GM12874 (cell line): Measurements from ENCODE around the gene KIRREL1.

Experiments used
- CTCF ChIP-seq: IDR thresholded peaks from 2 replicates; pipeline ENCODE4 v1.5.1; 2011; ENCODE audit warnings: low read depth, mild to moderate bottlenecking, control low read depth, low read length, moderate library complexity; ENCODE audit not compliant: insufficient read depth

Gene KIRREL1

DNA sequence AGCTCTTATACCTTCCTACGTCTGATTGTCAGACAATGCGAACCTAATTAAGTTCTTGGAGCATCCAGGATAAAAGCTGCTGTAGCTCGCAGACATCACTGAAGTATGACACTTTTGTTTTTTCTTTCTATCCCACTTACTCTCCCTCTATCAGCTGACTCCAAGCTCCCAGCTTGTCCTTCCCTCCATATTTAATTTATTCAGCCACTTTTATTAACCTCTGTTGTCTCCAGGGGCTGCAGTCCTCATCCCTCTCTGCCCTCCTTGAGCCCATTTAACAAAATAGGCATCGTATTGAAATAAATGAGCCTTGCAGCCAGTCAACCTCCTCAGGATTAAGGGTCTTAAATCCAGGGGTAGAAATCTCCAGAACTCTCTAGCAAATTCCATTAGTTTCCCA is 7.1 kb downstream of the KIRREL1 start:
- no peak for TF ChIP-seq CTCF

- TF ChIP-seq CTCF = no peak
Measured at GRCh38 chr1:158002022-158002630, 8.7 kb downstream of the KIRREL1 start.

DNA sequence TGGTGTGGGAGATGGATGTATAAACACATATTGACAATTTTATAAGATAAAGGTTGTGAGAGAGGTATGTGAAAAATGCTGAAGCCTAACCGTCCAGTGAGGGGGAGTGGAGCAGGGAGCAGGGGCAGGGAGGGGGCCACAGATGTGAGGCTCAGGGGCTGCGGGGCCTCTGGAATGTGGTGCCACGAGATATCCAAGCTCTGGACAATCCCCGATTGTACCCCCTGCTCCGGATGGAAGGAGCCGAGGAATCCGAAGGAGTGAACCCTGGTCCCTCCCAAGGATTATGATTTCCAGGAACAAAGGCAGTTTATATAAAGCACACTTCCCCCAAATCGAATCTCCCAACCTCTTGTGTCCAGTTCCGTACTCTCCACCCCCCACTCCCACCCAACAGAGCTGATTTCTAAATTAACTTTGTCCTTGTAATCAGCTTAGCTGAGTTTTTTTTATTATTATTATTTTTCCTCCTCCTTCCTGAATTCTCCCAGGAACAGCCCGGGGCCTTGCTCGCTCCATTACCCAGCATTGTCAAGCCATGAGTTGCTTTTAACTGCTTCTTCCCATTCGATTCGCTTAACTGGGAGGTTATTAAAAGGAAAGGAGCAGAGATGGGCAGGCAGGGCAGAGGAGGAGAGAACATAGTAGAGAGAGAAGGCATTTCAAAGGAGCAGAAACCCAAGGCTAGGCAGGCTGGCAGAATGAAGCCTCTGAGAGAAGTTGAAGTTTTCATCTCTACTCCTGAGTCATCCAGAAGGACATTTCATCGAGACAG is 9.4 kb downstream of the KIRREL1 start:
- no peak for TF ChIP-seq CTCF

GRCh38 chr1:158003406-158003800 is 10.0 kb downstream of the KIRREL1 start:
- TF ChIP-seq CTCF = no peak

DNA sequence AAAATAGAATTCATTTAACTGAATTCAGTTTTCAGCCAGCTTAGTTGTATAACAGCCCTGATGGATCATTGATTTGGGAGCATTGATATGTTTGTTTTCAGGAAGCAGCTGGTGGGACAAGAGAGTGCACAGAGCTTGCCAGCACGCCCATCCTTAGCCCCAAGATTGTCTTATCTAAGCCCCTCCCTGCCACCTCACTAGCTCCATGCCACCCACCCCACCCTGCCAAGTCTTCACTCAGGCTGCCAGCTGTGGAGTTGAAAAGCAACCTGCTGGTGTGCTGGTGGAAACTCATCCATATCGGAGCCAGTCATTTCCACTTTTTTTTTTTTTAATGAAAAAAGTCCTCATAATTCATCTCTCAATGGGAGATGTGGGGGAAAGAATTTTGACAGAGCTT is 11.8 kb downstream of the KIRREL1 start:
- no peak for TF ChIP-seq CTCF

DNA sequence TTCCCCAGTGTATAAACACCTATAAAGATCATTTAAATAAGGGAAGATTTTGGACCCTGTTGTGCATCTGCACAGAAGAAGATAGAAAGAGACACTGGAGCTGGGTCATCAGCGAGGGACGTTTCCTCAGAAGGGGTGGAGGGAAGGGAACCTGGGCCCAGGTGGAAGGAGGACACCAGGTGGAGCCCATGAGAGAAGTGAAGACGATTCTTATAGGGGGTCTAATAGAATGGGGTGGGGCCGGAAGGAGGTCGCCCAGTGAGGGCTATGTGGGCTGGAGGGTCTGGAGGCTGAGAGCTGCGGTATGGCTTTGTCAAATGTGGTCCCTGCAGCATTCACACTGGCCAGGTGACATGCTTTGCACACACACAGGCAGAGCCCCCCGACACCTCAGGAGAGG is 13.7 kb downstream of the KIRREL1 start:
- TF ChIP-seq CTCF = no peak

DNA sequence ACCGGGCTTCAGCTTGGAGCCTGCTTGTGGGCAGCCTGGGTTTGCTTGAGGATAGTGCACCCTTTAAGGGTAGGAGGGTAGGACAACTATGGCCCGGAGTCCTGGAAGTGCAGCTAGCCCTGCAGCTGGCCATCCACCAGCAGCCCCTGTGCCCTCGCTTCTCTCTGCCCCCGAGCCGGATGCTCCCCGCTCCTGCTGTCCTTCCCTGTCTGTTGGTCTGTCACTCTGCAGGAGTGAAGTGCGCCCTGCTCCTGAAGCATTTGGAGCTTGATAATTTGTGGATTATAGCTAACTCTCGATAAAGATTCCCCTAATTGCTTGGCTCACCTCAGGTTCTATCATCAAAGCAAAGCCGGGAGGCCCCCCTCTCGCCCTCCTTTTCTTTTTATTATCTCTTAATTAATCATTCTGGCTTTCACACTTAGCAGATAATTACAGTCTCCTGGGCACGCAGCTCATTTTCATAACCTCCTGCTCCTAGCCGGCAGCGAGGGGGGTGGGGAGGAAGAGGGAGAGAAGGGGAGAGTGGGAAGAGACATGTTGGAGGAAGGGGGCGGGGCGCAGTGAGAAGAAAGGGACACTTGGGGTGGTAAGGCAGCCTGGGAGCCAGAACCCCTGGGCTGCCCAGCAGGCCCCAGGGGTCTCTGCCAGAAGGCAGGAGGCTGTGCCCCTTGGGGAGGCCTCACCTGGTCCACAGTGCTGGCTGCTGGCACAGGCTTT is 14.4 kb downstream of the KIRREL1 start:
- TF ChIP-seq CTCF = no peak
